HUES64 (cell line): ENCODE measurements around the gene CYTH4.

Experiments used
- H3K27ac ChIP-seq: 2 replicates; pipeline ENCODE4 v1.7.0; 2013; ENCODE audit warnings: low read depth, low read length, inconsistent platforms
- H3K27me3 ChIP-seq: 2 replicates; pipeline ENCODE4 v1.6.1; 2013; ENCODE audit warnings: mild to moderate bottlenecking, low read length; ENCODE audit not compliant: insufficient read depth
- H3K36me3 ChIP-seq: 2 replicates; pipeline ENCODE4 v1.6.1; 2013; ENCODE audit warnings: mild to moderate bottlenecking, low read length; ENCODE audit not compliant: insufficient read depth
- H3K4me1 ChIP-seq: 2 replicates; pipeline ENCODE4 v1.6.1; 2013; ENCODE audit warnings: mild to moderate bottlenecking, low read length, moderate library complexity; ENCODE audit not compliant: insufficient read depth
- H3K4me3 ChIP-seq: 2 replicates; pipeline ENCODE4 v1.5.1; 2013; ENCODE audit warnings: mild to moderate bottlenecking, low read length, moderate library complexity
- H3K9ac ChIP-seq: 2 replicates; pipeline ENCODE4 v1.6.1; 2013; ENCODE audit warnings: mild to moderate bottlenecking, low read depth, low read length
- H3K9me3 ChIP-seq: 2 replicates; pipeline ENCODE4 v1.6.1; 2013; ENCODE audit warnings: low read depth, low read length; ENCODE audit not compliant: insufficient read depth
- WGBS: fragments of 150-250, 120-280 bp; methylation state at CpG from one replicate; pipeline ENCODE4 v1.1.7; 2013; ENCODE audit warnings: missing lambda C conversion rate; 5-methylcytosine and 5-hydroxymethylcytosine counted together

The CYTH4 gene

GRCh38 chr22:37337204-37337943 is 55.1 kb downstream of the CYTH4 start:
- no peak overlapping the region for H3K4me3 ChIP-seq
- H3K9ac ChIP-seq: no peak overlapping the region
- H3K27me3 ChIP-seq: peaks cover 35% of the 10 kb centered on the region
- no peaks in the 10 kb centered on the region for H3K9me3 ChIP-seq
- H3K4me1 ChIP-seq: peaks cover 14% of the 10 kb centered on the region; the same call in 1 of the 2 replicates
- no peak overlapping the region for H3K27ac ChIP-seq
- 85% methylated on average over 8 of the region's 8 CpGs for WGBS
- no peaks in the 10 kb centered on the region for H3K36me3 ChIP-seq

- peaks cover 24% of the 10 kb centered on the region for H3K27me3 ChIP-seq
- peaks cover 14% of the 10 kb centered on the region; the same call in 1 of the 2 replicates for H3K4me1 ChIP-seq
- no peak overlapping the region for H3K27ac ChIP-seq
- H3K9me3 ChIP-seq: no peaks in the 10 kb centered on the region
- no peak overlapping the region for H3K9ac ChIP-seq
- H3K4me3 ChIP-seq: no peak overlapping the region
- whole genome bisulfite sequencing: 90% methylated on average over 10 of the region's 10 CpGs
- no peaks in the 10 kb centered on the region for H3K36me3 ChIP-seq
Measured at GRCh38 chr22:37338539-37339246, 56.4 kb downstream of the CYTH4 start.

- Histone ChIP-seq H3K27ac (no peak overlapping the region), H3K27me3 (peaks cover 5% of the 10 kb centered on the region), H3K36me3 (no peaks in the 10 kb centered on the region), H3K9me3 (no peaks in the 10 kb centered on the region), H3K9ac (no peak overlapping the region), H3K4me3 (no peak overlapping the region), H3K4me1 (peaks cover 5% of the 10 kb centered on the region; the same call in 1 of the 2 replicates)
- WGBS: 46% methylated on average over 22 of the region's 24 CpGs
Measured at GRCh38 chr22:37340331-37341262, 58.3 kb downstream of the CYTH4 start.

- H3K36me3 ChIP-seq: no peaks in the 10 kb centered on the region
- H3K4me1 ChIP-seq: no peaks in the 10 kb centered on the region; the same call in 1 of the 2 replicates
- H3K27ac ChIP-seq: no peak overlapping the region
- H3K4me3 ChIP-seq: no peak overlapping the region
- WGBS: 43% methylated on average over 6 of the region's 6 CpGs
- no peaks in the 10 kb centered on the region; the same call in 1 of the 2 replicates for H3K27me3 ChIP-seq
- no peak overlapping the region for H3K9ac ChIP-seq
- H3K9me3 ChIP-seq: no peaks in the 10 kb centered on the region
Measured at GRCh38 chr22:37342065-37342464, 59.8 kb downstream of the CYTH4 start.

GRCh38 chr22:37343348-37343747 is 61.0 kb downstream of the CYTH4 start:
- no peak overlapping the region for H3K4me3 ChIP-seq
- H3K4me1 ChIP-seq: no peaks in the 10 kb centered on the region; the same call in 1 of the 2 replicates
- no peaks in the 10 kb centered on the region for H3K9me3 ChIP-seq
- no peaks in the 10 kb centered on the region for H3K36me3 ChIP-seq
- 85% methylated on average over 11 of the region's 11 CpGs for WGBS
- H3K27ac ChIP-seq: no peak overlapping the region
- no peaks in the 10 kb centered on the region; the same call in 1 of the 2 replicates for H3K27me3 ChIP-seq
- no peak overlapping the region for H3K9ac ChIP-seq

GRCh38 chr22:37343863-37344734 is 61.8 kb downstream of the CYTH4 start:
- Histone ChIP-seq H3K9me3 (no peaks in the 10 kb centered on the region), H3K9ac (no peak overlapping the region), H3K4me3 (no peak overlapping the region), H3K36me3 (no peaks in the 10 kb centered on the region), H3K27me3 (no peaks in the 10 kb centered on the region; the same call in 1 of the 2 replicates), H3K4me1 (no peaks in the 10 kb centered on the region; the same call in 1 of the 2 replicates), H3K27ac (no peak overlapping the region)
- 86% methylated on average over 15 of the region's 17 CpGs for WGBS

- H3K9ac ChIP-seq: no peak overlapping the region
- H3K9me3 ChIP-seq: no peaks in the 10 kb centered on the region
- no peak overlapping the region for H3K4me3 ChIP-seq
- no peaks in the 10 kb centered on the region; the same call in 1 of the 2 replicates for H3K27me3 ChIP-seq
- WGBS: 77% methylated on average over 13 of the region's 13 CpGs
- H3K4me1 ChIP-seq: no peaks in the 10 kb centered on the region; the same call in 1 of the 2 replicates
- no peaks in the 10 kb centered on the region for H3K36me3 ChIP-seq
- H3K27ac ChIP-seq: no peak overlapping the region
Measured at GRCh38 chr22:37344735-37345449, 62.6 kb downstream of the CYTH4 start.

- no peak overlapping the region for H3K27ac ChIP-seq
- H3K9ac ChIP-seq: no peak overlapping the region
Measured at GRCh38 chr22:37345863-37346504, 63.7 kb downstream of the CYTH4 start.

GRCh38 chr22:37346505-37346895 is 64.2 kb downstream of the CYTH4 start:
- Histone ChIP-seq H3K9me3 (no peaks in the 10 kb centered on the region), H3K27ac (no peak overlapping the region), H3K27me3 (no peaks in the 10 kb centered on the region), H3K9ac (no peak overlapping the region), H3K4me1 (no peaks in the 10 kb centered on the region), H3K36me3 (no peaks in the 10 kb centered on the region), H3K4me3 (no peak overlapping the region)
- WGBS: 92% methylated on average over 7 of the region's 7 CpGs

More at GRCh38 chr22:37345863-37346504, 63.7 kb downstream of the CYTH4 start:
- Histone ChIP-seq H3K4me3 (no peak overlapping the region), H3K9me3 (no peaks in the 10 kb centered on the region), H3K36me3 (no peaks in the 10 kb centered on the region), H3K27me3 (no peaks in the 10 kb centered on the region), H3K4me1 (no peaks in the 10 kb centered on the region)
- 80% methylated on average over 13 of the region's 13 CpGs for WGBS
